ENCODE data around the gene DYNLT2.

The DYNLT2 gene

GRCh38 chr6:169738976-169739529, 12.3 kb downstream of the DYNLT2 start:
- TF ChIP-seq, protein P1, sequence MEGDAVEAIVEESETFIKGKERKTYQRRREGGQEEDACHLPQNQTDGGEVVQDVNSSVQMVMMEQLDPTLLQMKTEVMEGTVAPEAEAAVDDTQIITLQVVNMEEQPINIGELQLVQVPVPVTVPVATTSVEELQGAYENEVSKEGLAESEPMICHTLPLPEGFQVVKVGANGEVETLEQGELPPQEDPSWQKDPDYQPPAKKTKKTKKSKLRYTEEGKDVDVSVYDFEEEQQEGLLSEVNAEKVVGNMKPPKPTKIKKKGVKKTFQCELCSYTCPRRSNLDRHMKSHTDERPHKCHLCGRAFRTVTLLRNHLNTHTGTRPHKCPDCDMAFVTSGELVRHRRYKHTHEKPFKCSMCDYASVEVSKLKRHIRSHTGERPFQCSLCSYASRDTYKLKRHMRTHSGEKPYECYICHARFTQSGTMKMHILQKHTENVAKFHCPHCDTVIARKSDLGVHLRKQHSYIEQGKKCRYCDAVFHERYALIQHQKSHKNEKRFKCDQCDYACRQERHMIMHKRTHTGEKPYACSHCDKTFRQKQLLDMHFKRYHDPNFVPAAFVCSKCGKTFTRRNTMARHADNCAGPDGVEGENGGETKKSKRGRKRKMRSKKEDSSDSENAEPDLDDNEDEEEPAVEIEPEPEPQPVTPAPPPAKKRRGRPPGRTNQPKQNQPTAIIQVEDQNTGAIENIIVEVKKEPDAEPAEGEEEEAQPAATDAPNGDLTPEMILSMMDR (IDR thresholded peaks at IDR 0.05; ENCODE audit: low read depth, low read length, missing control alignments) = no peak
- H3K4me3 ChIP-seq (replicated peaks; ENCODE audit: low read depth, low read length) = no peak overlapping the region
- no peak for DNase-seq (ENCODE audit: extremely low read depth, low read depth)

DNA sequence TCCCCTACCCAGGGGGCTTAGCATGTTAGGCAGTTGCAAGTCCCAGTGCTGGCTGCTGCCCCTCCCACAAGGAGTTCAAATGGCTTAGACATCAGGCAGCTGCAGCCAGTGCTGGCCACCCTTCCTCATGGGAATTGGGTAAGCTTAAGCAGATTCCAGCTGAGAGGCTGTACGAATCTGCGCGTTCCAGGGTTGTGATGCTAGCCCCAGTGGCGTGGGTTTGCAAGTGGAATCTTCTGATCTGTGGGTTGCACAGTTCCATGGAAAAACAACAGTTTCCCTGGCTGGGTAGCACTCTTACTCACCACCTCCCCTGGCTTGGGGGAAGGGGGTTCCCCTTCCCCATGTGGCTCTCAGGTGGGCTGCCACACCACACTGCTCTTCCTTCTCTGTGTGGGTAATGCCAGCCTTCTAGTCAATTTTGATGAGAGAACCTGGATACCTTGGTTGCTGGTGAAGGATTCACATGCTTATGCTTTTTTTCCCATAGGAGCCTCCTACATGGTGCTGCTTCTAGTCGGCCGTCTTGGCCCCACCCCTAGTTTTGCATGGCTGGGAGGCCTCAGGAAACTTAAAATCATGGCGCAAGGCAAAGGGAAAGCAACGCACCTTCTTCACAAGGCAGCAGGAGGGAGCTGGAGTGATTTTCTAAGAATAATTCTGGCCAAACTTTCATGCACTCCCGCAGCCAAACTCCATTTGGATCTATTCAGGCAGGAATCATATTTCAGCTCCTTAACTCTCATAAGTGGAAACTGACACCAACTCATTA, 13.0 kb downstream of the DYNLT2 start:
- no peak for DNase-seq (ENCODE audit: extremely low read depth, low read depth)
- TF ChIP-seq, protein P1 (IDR thresholded peaks at IDR 0.05; ENCODE audit: low read depth, low read length, missing control alignments) = no peak

GRCh38 chr6:169729961-169730360, 21.4 kb downstream of the DYNLT2 start:
- TF ChIP-seq, protein P1 (IDR thresholded peaks at IDR 0.05; ENCODE audit: low read depth, low read length, missing control alignments) = no peak
- no peak for DNase-seq (ENCODE audit: extremely low read depth, low read depth)
- H3K4me3 ChIP-seq (replicated peaks; ENCODE audit: low read depth, low read length) = no peak overlapping the region

More for the DNA sequence above, 13.0 kb downstream of the DYNLT2 start:
- no peak overlapping the region for H3K4me3 ChIP-seq (replicated peaks; ENCODE audit: low read depth, low read length)

- no peak overlapping the region for H3K4me3 ChIP-seq (replicated peaks; ENCODE audit: low read depth, low read length)
- TF ChIP-seq, protein P1 (IDR thresholded peaks at IDR 0.05; ENCODE audit: low read depth, low read length, missing control alignments) = no peak
- DNase-seq (ENCODE audit: extremely low read depth, low read depth) = no peak
Measured at GRCh38 chr6:169726963-169727362, 24.4 kb downstream of the DYNLT2 start.

GRCh38 chr6:169726049-169726400, 25.3 kb downstream of the DYNLT2 start:
- no peak overlapping the region for H3K4me3 ChIP-seq (replicated peaks; ENCODE audit: low read depth, low read length)
- TF ChIP-seq, protein P1 (IDR thresholded peaks at IDR 0.05; ENCODE audit: low read depth, low read length, missing control alignments) = no peak
- no peak for DNase-seq (ENCODE audit: extremely low read depth, low read depth)

GRCh38 chr6:169725125-169726048, 26.0 kb downstream of the DYNLT2 start:
- peak overlapping the region; percentile 59 for H3K4me3 ChIP-seq (replicated peaks; ENCODE audit: low read depth, low read length)
- DNase-seq (ENCODE audit: extremely low read depth, low read depth) = no peak
- TF ChIP-seq, protein P1 (IDR thresholded peaks at IDR 0.05; ENCODE audit: low read depth, low read length, missing control alignments) = no peak
